IMR-90 (cell line): Measurements from ENCODE around the gene PRDX4. TPM values are rescaled to one million over a fixed set of nuclear protein-coding genes. Genes with fewer than 3 reads are reported as not detected.

Experiments used
- ATAC-seq: fragments of 200-7000 bp; cut with Tn5 transposase; 2 replicates; pipeline ENCODE4 v1.9.1; 2020; ENCODE audit warnings: low read depth, mild to moderate bottlenecking, moderate library complexity
- BruUV-seq: library from RNA; stranded (reverse); fragments of 400-500 nt; replicated peaks from 2 replicates; lab custom pipeline; 2021; lab: Mats Ljungman, UMichigan
- CTCF ChIA-PET: fragments of 300-600 bp; formaldehyde crosslinking; extraction: SDS; loops from one replicate; lab custom pipeline; 2021; ENCODE audit warnings: antibody characterized with exemption; lab: Yijun Ruan, JAX
- POLR2A ChIA-PET: fragments of 300-600 bp; sonication (Branson Sonifier 250); formaldehyde crosslinking; loops from one replicate; lab custom pipeline; 2022; ENCODE audit warnings: antibody characterized with exemption; ENCODE audit not compliant: unreplicated experiment; lab: Charles Lee
- DNase-seq: peaks from one replicate; pipeline ENCODE4 v3.0.0; 2013
- H2AFZ ChIP-seq: replicated peaks from 2 replicates; pipeline ENCODE3; 2013; ENCODE audit warnings: low read length, mild to moderate bottlenecking; ENCODE audit not compliant: poor library complexity
- H2AK5ac ChIP-seq: 2 replicates; pipeline ENCODE4 v1.6.1; 2013; ENCODE audit warnings: low read depth, low read length, inconsistent platforms
- H2AK9ac ChIP-seq: replicated peaks from 2 replicates; pipeline ENCODE3; 2013; ENCODE audit warnings: mild to moderate bottlenecking, low read depth, low read length, moderate library complexity; ENCODE audit not compliant: poor library complexity
- H2BK120ac ChIP-seq: 2 replicates; pipeline ENCODE4 v1.6.1; 2013; ENCODE audit warnings: low read depth, low read length, inconsistent platforms
- H2BK15ac ChIP-seq: 3 replicates; pipeline ENCODE4 v1.6.1; 2013; ENCODE audit warnings: low read depth, low read length, inconsistent platforms
- H2BK20ac ChIP-seq: 2 replicates; pipeline ENCODE4 v1.6.1; 2013; ENCODE audit warnings: low read depth, mild to moderate bottlenecking, inconsistent platforms, low read length, moderate library complexity
- H2BK5ac ChIP-seq: 2 replicates; pipeline ENCODE4 v1.6.1; 2013; ENCODE audit warnings: mild to moderate bottlenecking, low read depth, low read length, inconsistent platforms; ENCODE audit not compliant: poor library complexity, severe bottlenecking
- H3K14ac ChIP-seq: replicated peaks from 2 replicates; pipeline ENCODE4 v1.6.1; 2013; ENCODE audit warnings: low read depth, low read length, inconsistent platforms
- H3K18ac ChIP-seq: 2 replicates; pipeline ENCODE4 v1.6.1; 2013; ENCODE audit warnings: low read depth, low read length, control low read depth
- H3K23ac ChIP-seq: 2 replicates; pipeline ENCODE4 v1.6.1; 2013; ENCODE audit warnings: low read depth, low read length, inconsistent platforms
- H3K27ac ChIP-seq: 2 replicates; pipeline ENCODE4 v1.5.1; 2013; ENCODE audit warnings: mild to moderate bottlenecking, control low read depth, low read length; ENCODE audit not compliant: insufficient read depth
- H3K27me3 ChIP-seq: 2 replicates; pipeline ENCODE4 v1.6.1; 2013; ENCODE audit warnings: low read length; ENCODE audit not compliant: control insufficient read depth, insufficient read depth
- H3K36me3 ChIP-seq: 2 replicates; pipeline ENCODE4 v1.6.1; 2013; ENCODE audit warnings: low read length, mixed read lengths; ENCODE audit not compliant: control insufficient read depth, insufficient read depth
- H3K4ac ChIP-seq: 2 replicates; pipeline ENCODE4 v1.6.1; 2013; ENCODE audit warnings: low read depth, low read length, inconsistent platforms
- H3K4me1 ChIP-seq: 2 replicates; pipeline ENCODE4 v1.6.1; 2013; ENCODE audit warnings: low read length, mixed read lengths; ENCODE audit not compliant: control insufficient read depth, insufficient read depth
- H3K4me2 ChIP-seq: 2 replicates; pipeline ENCODE4 v1.6.1; 2013; ENCODE audit warnings: low read depth, mild to moderate bottlenecking, control low read depth, low read length, moderate library complexity
- H3K4me3 ChIP-seq: 2 replicates; pipeline ENCODE4 v1.5.1; 2013; ENCODE audit warnings: low read depth, mild to moderate bottlenecking, control low read depth, low read length, moderate library complexity; ENCODE audit not compliant: insufficient read depth
- H3K56ac ChIP-seq: 2 replicates; pipeline ENCODE4 v1.6.1; 2013; ENCODE audit warnings: low read length, inconsistent platforms; ENCODE audit not compliant: insufficient read depth; ENCODE audit errors: extremely low read depth
- H3K79me1 ChIP-seq, 2 experiments: 2 replicates each; pipeline ENCODE4 v1.6.1; 2013; ENCODE audit warnings: low read length in 2 of 2, inconsistent platforms in 1 of 2, low read depth in 1 of 2
- H3K9ac ChIP-seq: 2 replicates; pipeline ENCODE4 v1.6.1; 2013; ENCODE audit warnings: low read depth, low read length, control low read depth
- H3K9me1 ChIP-seq: 2 replicates; pipeline ENCODE4 v1.6.1; 2013; ENCODE audit warnings: low read length, inconsistent platforms; ENCODE audit not compliant: insufficient read depth
- H3K9me3 ChIP-seq: 2 replicates; pipeline ENCODE4 v1.6.1; 2013; ENCODE audit warnings: low read length; ENCODE audit not compliant: control insufficient read depth, insufficient read depth
- H4K20me1 ChIP-seq: 2 replicates; pipeline ENCODE4 v1.6.1; 2013; ENCODE audit warnings: low read length, inconsistent platforms; ENCODE audit not compliant: insufficient read depth
- H4K5ac ChIP-seq: 2 replicates; pipeline ENCODE4 v1.6.1; 2013; ENCODE audit warnings: mild to moderate bottlenecking, low read depth, low read length, control low read depth
- H4K8ac ChIP-seq, 2 experiments: 2 replicates each; pipeline ENCODE4 v1.6.1; 2013; ENCODE audit warnings: low read depth in 2 of 2, low read length in 2 of 2, control low read depth in 1 of 2, inconsistent platforms in 1 of 2
- H4K91ac ChIP-seq: 2 replicates; pipeline ENCODE4 v1.6.1; 2013; ENCODE audit warnings: low read depth, low read length, inconsistent platforms; ENCODE audit not compliant: insufficient read depth
- BHLHE40 ChIP-seq: fragments of 150-350 bp; IDR thresholded peaks from 2 replicates; pipeline ENCODE4 v1.6.1; 2016; ENCODE audit warnings: mild to moderate bottlenecking, low read depth, low read length
- CHD1 ChIP-seq: IDR thresholded peaks from 2 replicates; pipeline ENCODE4 v1.6.1; 2012; ENCODE audit warnings: low read depth, low read length, improper control_type of control experiment
- ELK1 ChIP-seq: fragments of 150-350 bp; IDR thresholded peaks from 2 replicates; pipeline ENCODE4 v1.6.1; 2016; ENCODE audit warnings: low read depth, mild to moderate bottlenecking, low read length, moderate library complexity, borderline replicate concordance
- FOS ChIP-seq: fragments of 150-350 bp; IDR thresholded peaks from 2 replicates; pipeline ENCODE4 v1.6.1; 2016; ENCODE audit warnings: low read depth, low read length
- POLR2A ChIP-seq: IDR thresholded peaks from 2 replicates; pipeline ENCODE4 v1.6.1; 2012; ENCODE audit warnings: mild to moderate bottlenecking, low read depth, low read length
- RCOR1 ChIP-seq: IDR thresholded peaks from 2 replicates; pipeline ENCODE4 v1.6.1; 2012; ENCODE audit warnings: mild to moderate bottlenecking, low read length, improper control_type of control experiment; ENCODE audit not compliant: insufficient replicate concordance
- RFX5 ChIP-seq: IDR thresholded peaks from 2 replicates; pipeline ENCODE4 v1.8.0; 2012; ENCODE audit warnings: low read depth, mild to moderate bottlenecking, low read length, moderate library complexity
- WGBS, 2 experiments: methylation state at CpG; one replicate each; pipeline versions ENCODE4 v1.1.5 to v1.1.7; 2013; ENCODE audit warnings: missing lambda C conversion rate in 2 of 2; ENCODE audit not compliant: insufficient read length in 1 of 2; ENCODE audit errors: extremely low coverage in 2 of 2; 5-methylcytosine and 5-hydroxymethylcytosine counted together
- dilution Hi-C: fragments of 300-500 bp; cut with HindIII; formaldehyde crosslinking; loops from one replicate; pipeline ENCODE4 v1.14.3; 2018; ENCODE audit warnings: low sequenced_read_pairs; ENCODE audit not compliant: unreplicated experiment
- in situ Hi-C: fragments of 300-500 bp; cut with MboI; formaldehyde crosslinking; loops from 3 replicates; pipeline ENCODE4 v1.14.3; 2019; ENCODE audit warnings: low sequenced_read_pairs, inconsistent platforms, mixed read lengths
- intact Hi-C: fragments of 100-400 bp; cut with micrococcal nuclease; formaldehyde crosslinking; loops from 2 replicates; pipeline ENCODE4 v1.10.0; 2022
- polyA plus RNA-seq, 3 experiments: library from polyadenylated mRNA; depleted of rRNA; stranded (reverse); fragments of >200 nt; gene quantifications; 2 replicates each; pipeline ENCODE4 v1.2.3, GENCODE V29; 2012; ENCODE audit warnings: low replicate concordance in 1 of 3
- total RNA-seq: library from RNA; depleted of rRNA; stranded (reverse); fragments of >200 nt; gene quantifications from 2 replicates; pipeline ENCODE4 v1.2.3, GENCODE V29; 2012

PRDX4 gene
- total and polyA plus RNA-seq, 2 of the 4 experiments (the other 2 are of a cell fraction), result 194 to 226 TPM

DNA sequence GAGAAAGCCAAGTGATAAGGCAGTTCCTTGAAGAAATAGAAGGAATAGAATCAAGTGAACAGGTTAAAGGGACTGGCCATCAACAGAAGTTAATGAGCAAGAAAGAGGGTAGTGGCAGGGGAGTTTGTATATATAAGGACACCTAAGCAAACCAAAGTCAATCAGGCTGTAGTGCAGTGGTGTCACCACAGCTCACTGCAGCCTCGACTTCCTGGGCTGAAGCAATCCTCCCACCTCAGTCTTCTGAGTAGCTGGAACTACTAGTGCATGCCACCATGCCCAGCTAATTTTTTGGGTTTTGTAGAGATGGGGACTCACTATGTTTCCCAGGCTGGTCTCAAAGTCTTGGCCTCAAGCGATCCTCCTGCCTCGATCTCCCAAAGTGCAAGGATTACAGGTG is 59.9 kb downstream of the PRDX4 start:
- Histone ChIP-seq H3K9me3 (no peaks in the 10 kb centered on the region), H3K14ac (no peak overlapping the region), H3K4me3 (no peak overlapping the region), H3K36me3 (peaks cover 15% of the 10 kb centered on the region), H3K56ac (no peak overlapping the region), H2BK120ac (no peak overlapping the region), H2BK5ac (no peak overlapping the region), H3K23ac (no peak overlapping the region), H2BK15ac (no peak overlapping the region), H4K91ac (no peak overlapping the region), H3K4ac (no peak overlapping the region), H3K27me3 (no peaks in the 10 kb centered on the region), H3K18ac (no peak overlapping the region), H2AK9ac (no peak overlapping the region), H2AK5ac (no peak overlapping the region), H3K9ac (no peak overlapping the region), H3K4me1 (no peaks in the 10 kb centered on the region), H2BK20ac (no peak overlapping the region), H4K8ac (no peak overlapping the region), H3K27ac (no peak overlapping the region), H3K9me1 (no peaks in the 10 kb centered on the region), H4K20me1 (no peaks in the 10 kb centered on the region), H3K4me2 (no peak overlapping the region), H4K5ac (no peak overlapping the region), H3K79me1 (peaks cover 0 to 5% of the 10 kb centered on the region in 2 experiments; a peak in 1 of 4 replicates), H2AFZ (no peak overlapping the region)
- no CpG with 5 or more reads among the region's 3 CpGs for WGBS, 2 experiments
- ChIA-PET POLR2A (no interaction called here), CTCF (no interaction called here)
- DNase-seq (no peak), ATAC-seq (no peak)
- BruUV-seq, result no TSS peak
- dilution Hi-C loops, result no loop called here
- intact Hi-C loops, result no loop called here
- TF ChIP-seq RFX5, result no peak
- no peak for TF ChIP-seq FOS
- TF ChIP-seq ELK1, result no peak
- no peak for TF ChIP-seq BHLHE40
- TF ChIP-seq CHD1, result no peak
- TF ChIP-seq RCOR1, result no peak
- TF ChIP-seq POLR2A, result no peak
- in situ Hi-C loops, result no loop called here
